H1 (cell line): ENCODE data around the gene CAPN7. TPM values are rescaled to one million over a fixed set of nuclear protein-coding genes. Genes with fewer than 3 reads are reported as not detected.

Experiments used
- CTCF ChIA-PET: fragments of 300-600 bp; sonication (Branson Sonifier 250); formaldehyde crosslinking; loops from one replicate; lab custom pipeline; 2021; ENCODE audit not compliant: partially characterized antibody; lab: Charles Lee
- POLR2A ChIA-PET: fragments of 300-600 bp; sonication (Branson Sonifier 250); formaldehyde crosslinking; loops from one replicate; lab custom pipeline; 2021; ENCODE audit warnings: inconsistent platforms; ENCODE audit not compliant: partially characterized antibody; lab: Charles Lee
- DNase-seq, 2 experiments: peaks; one replicate each; pipeline versions ENCODE4 v3.0.0 to v3.0.0-alpha.2; 2010 to 2022; ENCODE audit warnings: low spot score in 2 of 2, low read depth in 1 of 2, mixed read lengths in 1 of 2
- FAIRE-seq: peaks from 2 replicates; lab custom pipeline; 2011; peaks lifted over from hg19 to GRCh38; lab: Jason Lieb, UNC
- H2AFZ ChIP-seq: 2 replicates; pipeline ENCODE4 v1.8.1; 2012; ENCODE audit warnings: low read length, inconsistent platforms
- H2AK5ac ChIP-seq: 2 replicates; pipeline ENCODE4 v1.6.1; 2013; ENCODE audit warnings: low read depth, low read length
- H2BK120ac ChIP-seq: replicated peaks from 2 replicates; pipeline ENCODE3; 2013; ENCODE audit warnings: low read depth, low read length, inconsistent platforms
- H2BK12ac ChIP-seq: 2 replicates; pipeline ENCODE4 v1.6.1; 2013; ENCODE audit warnings: low read depth, low read length
- H2BK15ac ChIP-seq: 2 replicates; pipeline ENCODE4 v1.6.1; 2013; ENCODE audit warnings: low read length
- H2BK20ac ChIP-seq: 2 replicates; pipeline ENCODE4 v1.6.1; 2013; ENCODE audit warnings: low read length
- H2BK5ac ChIP-seq: 2 replicates; pipeline ENCODE4 v1.6.1; 2013; ENCODE audit warnings: low read depth, low read length
- H3K14ac ChIP-seq: 2 replicates; pipeline ENCODE4 v1.6.1; 2013; ENCODE audit warnings: inconsistent platforms; ENCODE audit not compliant: insufficient read length
- H3K18ac ChIP-seq: 2 replicates; pipeline ENCODE4 v1.6.1; 2013; ENCODE audit warnings: low read length; ENCODE audit errors: extremely low read depth
- H3K23ac ChIP-seq: 2 replicates; pipeline ENCODE4 v1.6.1; 2013; ENCODE audit warnings: inconsistent platforms; ENCODE audit not compliant: insufficient read length
- H3K23me2 ChIP-seq: 2 replicates; pipeline ENCODE4 v1.6.1; 2013; ENCODE audit warnings: low read depth, low read length
- H3K27ac ChIP-seq: 2 replicates; pipeline ENCODE4 v1.6.1; 2011; ENCODE audit warnings: low read depth, low read length, inconsistent platforms
- H3K27me3 ChIP-seq, 4 experiments: replicated peaks in 1 of 4; 1 replicate in 1 of 4; 2 replicates in 3 of 4; pipeline versions ENCODE4 v1.6.1 to v1.8.1; 2011 to 2013; ENCODE audit warnings: low read length in 3 of 4, mild to moderate bottlenecking in 3 of 4, inconsistent platforms in 2 of 4, mixed read lengths in 2 of 4, moderate library complexity in 1 of 4; ENCODE audit not compliant: control insufficient read depth in 3 of 4, insufficient read depth in 3 of 4; ENCODE audit errors: extremely low read depth in 1 of 4
- H3K36me3 ChIP-seq, 4 experiments: 2 replicates each; pipeline versions ENCODE4 v1.6.1 to v1.8.1; 2011 to 2013; ENCODE audit warnings: mild to moderate bottlenecking in 4 of 4, low read length in 3 of 4, moderate library complexity in 2 of 4, control low read depth in 1 of 4, inconsistent platforms in 1 of 4; ENCODE audit not compliant: insufficient read depth in 4 of 4, control insufficient read depth in 2 of 4
- H3K4ac ChIP-seq: replicated peaks from 2 replicates; pipeline ENCODE3; 2013; ENCODE audit warnings: low read length, low read depth, mixed read lengths, inconsistent platforms; ENCODE audit not compliant: insufficient read length
- H3K4me1 ChIP-seq, 4 experiments: replicated peaks in 1 of 4; 1 replicate in 1 of 4; 2 replicates in 3 of 4; pipeline versions ENCODE4 v1.6.1 to v1.8.1; 2011 to 2013; ENCODE audit warnings: low read length in 3 of 4, inconsistent platforms in 2 of 4, mixed read lengths in 1 of 4; ENCODE audit not compliant: insufficient read depth in 4 of 4, control insufficient read depth in 3 of 4
- H3K4me2 ChIP-seq, 2 experiments: 2 replicates each; pipeline versions ENCODE4 v1.6.1 to v1.8.1; 2011 to 2013; ENCODE audit warnings: low read depth in 2 of 2, low read length in 2 of 2, control low read depth in 1 of 2, inconsistent platforms in 1 of 2, mild to moderate bottlenecking in 1 of 2; ENCODE audit not compliant: insufficient read depth in 1 of 2
- H3K4me3 ChIP-seq, 4 experiments: fragments of 200-600, 300-600 bp in 1 of 4; sonication (generic), shearing (Covaris generic), sonication (Bioruptor Twin) in 1 of 4; 2 replicates each; pipeline versions ENCODE4 v1.5.1 to v1.8.1; 2011 to 2016; ENCODE audit warnings: low read length in 4 of 4, low read depth in 3 of 4, control low read depth in 2 of 4, inconsistent platforms in 2 of 4, mild to moderate bottlenecking in 2 of 4, mixed read lengths in 1 of 4, moderate library complexity in 1 of 4; ENCODE audit not compliant: insufficient read depth in 2 of 4; ENCODE audit errors: extremely low read depth in 1 of 4
- H3K56ac ChIP-seq: replicated peaks from 2 replicates; pipeline ENCODE3; 2013; ENCODE audit warnings: low read depth, mild to moderate bottlenecking, mixed read lengths, low read length, inconsistent platforms; ENCODE audit not compliant: insufficient read length
- H3K79me1 ChIP-seq: 2 replicates; pipeline ENCODE4 v1.6.1; 2013; ENCODE audit warnings: low read depth, low read length, control low read depth
- H3K79me2 ChIP-seq, 2 experiments: 2 replicates each; pipeline versions ENCODE4 v1.6.1 to v1.8.1; 2012 to 2013; ENCODE audit warnings: low read length in 2 of 2, mild to moderate bottlenecking in 2 of 2, inconsistent platforms in 1 of 2; ENCODE audit not compliant: insufficient read depth in 2 of 2, control insufficient read depth in 1 of 2
- H3K9ac ChIP-seq, 4 experiments: replicated peaks in 1 of 4; 1 replicate in 1 of 4; 2 replicates in 3 of 4; pipeline versions ENCODE4 v1.6.1 to v1.8.1; 2011 to 2013; ENCODE audit warnings: low read depth in 3 of 4, low read length in 3 of 4, control low read depth in 2 of 4, mild to moderate bottlenecking in 2 of 4, moderate library complexity in 2 of 4, inconsistent platforms in 1 of 4; ENCODE audit errors: extremely low read depth in 1 of 4
- H3K9me3 ChIP-seq, 2 experiments: 2 replicates each; pipeline versions ENCODE4 v1.6.1 to v1.8.1; 2012 to 2013; ENCODE audit warnings: mild to moderate bottlenecking in 2 of 2, moderate library complexity in 2 of 2, control low read depth in 1 of 2, inconsistent platforms in 1 of 2, low read depth in 1 of 2, low read length in 1 of 2, mixed read lengths in 1 of 2; ENCODE audit not compliant: insufficient read depth in 2 of 2
- H4K20me1 ChIP-seq, 2 experiments: replicated peaks in 1 of 2; 2 replicates each; pipeline versions ENCODE3 to v1.8.1; 2011 to 2013; ENCODE audit warnings: inconsistent platforms in 2 of 2, low read length in 2 of 2, mild to moderate bottlenecking in 1 of 2; ENCODE audit not compliant: insufficient read depth in 2 of 2, control insufficient read depth in 1 of 2
- H4K5ac ChIP-seq: 2 replicates; pipeline ENCODE4 v1.6.1; 2013; ENCODE audit warnings: low read length, low read depth, mixed read lengths, inconsistent platforms; ENCODE audit not compliant: insufficient read length
- H4K8ac ChIP-seq: 2 replicates; pipeline ENCODE4 v1.8.0; 2013; ENCODE audit warnings: mild to moderate bottlenecking, moderate library complexity, low read length, inconsistent platforms; ENCODE audit not compliant: insufficient read depth; ENCODE audit errors: extremely low read depth
- H4K91ac ChIP-seq: replicated peaks from 2 replicates; pipeline ENCODE3; 2013; ENCODE audit warnings: low read length, mixed read lengths, inconsistent platforms; ENCODE audit not compliant: insufficient read length
- BRCA1 ChIP-seq: IDR thresholded peaks from 2 replicates; pipeline ENCODE4 v1.6.1; 2012; ENCODE audit warnings: low read depth, low read length, improper control_type of control experiment
- CEBPB ChIP-seq: IDR thresholded peaks from 2 replicates; pipeline ENCODE4 v1.6.1; 2012; ENCODE audit warnings: low read depth, low read length
- JUN ChIP-seq: IDR thresholded peaks from 2 replicates; pipeline ENCODE4 v1.6.1; 2011; ENCODE audit warnings: low read depth, mild to moderate bottlenecking, improper control_type of control experiment, low read length
- NANOG ChIP-seq: IDR thresholded peaks from 2 replicates; pipeline ENCODE4 v1.6.1; 2011; ENCODE audit warnings: low read length, low read depth, mild to moderate bottlenecking, inconsistent platforms; ENCODE audit not compliant: insufficient read depth, poor library complexity, severe bottlenecking
- SIRT6 ChIP-seq: IDR thresholded peaks from one replicate; pipeline ENCODE4 v1.7.1; 2012; ENCODE audit warnings: low read length, inconsistent platforms
- SRF ChIP-seq: IDR thresholded peaks from 2 replicates; pipeline ENCODE4 v1.6.1; 2011; ENCODE audit warnings: mild to moderate bottlenecking, low read depth, low read length, moderate library complexity
- TEAD4 ChIP-seq: IDR thresholded peaks from 2 replicates; pipeline ENCODE4 v1.6.1; 2012; ENCODE audit warnings: low read depth, low read length, inconsistent platforms, mixed read lengths
- WGBS, 2 experiments: shearing (Covaris generic) in 1 of 2; methylation state at CpG; one replicate each; pipeline versions ENCODE4 v1.1.6 to v1.1.7; 2013 to 2015; ENCODE audit warnings: low lambda C conversion rate in 2 of 2, mixed read lengths in 2 of 2, inconsistent platforms in 1 of 2, low coverage in 1 of 2, missing lambda C conversion rate in 1 of 2; ENCODE audit not compliant: insufficient replicate concordance in 2 of 2, insufficient coverage in 1 of 2, insufficient read length in 1 of 2; ENCODE audit errors: extremely low coverage in 1 of 2, missing lambda C conversion rate in 1 of 2; 5-methylcytosine and 5-hydroxymethylcytosine counted together
- polyA plus RNA-seq, 7 experiments: library from polyadenylated mRNA; depleted of rRNA in 3 of 7; stranded (reverse) in 5 of 7; unstranded in 2 of 7; fragments of >200 nt in 5 of 7; fragments of 200-250 nt in 2 of 7; gene quantifications; 1 replicate in 5 of 7; 2 replicates in 1 of 7; 4 replicates in 1 of 7; pipeline versions ENCODE4 v1.2.1 to v1.2.3, GENCODE V29; 2011 to 2013; ENCODE audit warnings: missing spikeins in 2 of 7, mixed read lengths in 2 of 7
- total RNA-seq: library from RNA; stranded (reverse); fragmentation: NEBNext Ultra II Directional; extraction: Animal tissue kit (Norgen Biotek cat#: 25700); gene quantifications from 2 replicates; pipeline ENCODE4 v1.2.1, GENCODE V29; 2021
- TF ChIP-seq, protein P1 (sequence below): IDR thresholded peaks from 2 replicates; pipeline ENCODE4 v1.6.1; 2012; ENCODE audit warnings: inconsistent platforms

Gene CAPN7
- total and polyA plus RNA-seq, 2 of the 8 experiments (the other 6 are each of a cell fraction or from before 2014, with no cell fraction given), result 5.3 to 13.2 TPM

DNA sequence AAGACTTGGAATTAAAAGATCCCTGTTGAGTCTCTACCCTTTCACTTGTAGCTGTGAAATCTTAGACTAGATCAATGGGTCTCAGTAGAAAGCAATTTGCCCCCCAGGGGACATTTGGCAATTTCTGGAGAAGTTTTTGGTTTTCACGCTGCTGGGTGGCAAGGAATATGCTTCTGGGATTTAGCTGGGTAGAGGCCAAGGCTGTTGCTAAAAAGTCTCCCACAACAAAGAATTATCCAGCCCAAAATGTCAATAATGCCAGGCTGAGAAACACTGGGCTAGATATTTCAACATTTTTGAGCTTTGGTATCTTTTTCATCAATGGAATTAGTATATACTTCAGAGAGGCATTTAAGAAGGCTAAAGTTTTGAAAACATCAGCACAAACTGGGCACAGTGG is 8.7 kb downstream of the CAPN7 start:
- Histone ChIP-seq H2BK12ac (no peak overlapping the region), H3K56ac (no peak overlapping the region), H3K4me1 (no peaks in the 10 kb centered on the region), H3K4ac (no peak overlapping the region), H3K79me2 (no peaks in the 10 kb centered on the region), H3K4me3 (no peak overlapping the region), H4K5ac (no peak overlapping the region), H4K91ac (no peak overlapping the region), H4K20me1 (peaks cover 0 to 2% of the 10 kb centered on the region in 2 experiments), H2BK15ac (no peak overlapping the region), H3K27ac (no peak overlapping the region), H2BK20ac (no peak overlapping the region), H3K9ac (no peak overlapping the region), H3K79me1 (no peaks in the 10 kb centered on the region), H3K23ac (no peak overlapping the region), H2BK120ac (no peak overlapping the region), H3K18ac (no peak overlapping the region), H3K4me2 (no peak overlapping the region), H2BK5ac (no peak overlapping the region), H3K27me3 (no peaks in the 10 kb centered on the region), H3K9me3 (no peaks in the 10 kb centered on the region), H2AK5ac (no peak overlapping the region), H4K8ac (no peak overlapping the region), H3K23me2 (no peaks in the 10 kb centered on the region), H3K14ac (no peak overlapping the region), H3K36me3 (peaks cover 3 to 32% (median 9%) of the 10 kb centered on the region in 4 experiments), H2AFZ (no peak overlapping the region)
- FAIRE-seq (no peak), DNase-seq (no peak)
- ChIA-PET POLR2A (no interaction called here), CTCF (interaction anchor here (0.8 to 2.1 kb wide), 3 partner anchors 9 to 37 kb away, joined by 3 to 7 read pairs (median 4); partner anchors contain the start of gene CAPN7)
- WGBS, 2 experiments, result 85% methylated on average over 1 of the region's 1 CpG; no CpG with 5 or more reads in 1 of the 2 experiments
- TF ChIP-seq, protein P1, sequence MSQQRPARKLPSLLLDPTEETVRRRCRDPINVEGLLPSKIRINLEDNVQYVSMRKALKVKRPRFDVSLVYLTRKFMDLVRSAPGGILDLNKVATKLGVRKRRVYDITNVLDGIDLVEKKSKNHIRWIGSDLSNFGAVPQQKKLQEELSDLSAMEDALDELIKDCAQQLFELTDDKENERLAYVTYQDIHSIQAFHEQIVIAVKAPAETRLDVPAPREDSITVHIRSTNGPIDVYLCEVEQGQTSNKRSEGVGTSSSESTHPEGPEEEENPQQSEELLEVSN, result no peak
- TF ChIP-seq NANOG, result no peak
- TF ChIP-seq TEAD4, result no peak
- TF ChIP-seq BRCA1, result no peak
- no peak for TF ChIP-seq CEBPB
- TF ChIP-seq SIRT6, result no peak
- TF ChIP-seq JUN, result no peak
- no peak for TF ChIP-seq SRF
